OCI-LY7 (cell line): ENCODE measurements around the gene CD9. TPM values are rescaled to one million over a fixed set of nuclear protein-coding genes. Genes with fewer than 3 reads are reported as not detected.

Experiments used
- BruUV-seq: library from RNA; stranded (reverse); fragments of 400-500 nt; replicated peaks from 2 replicates; lab custom pipeline; 2021; lab: Mats Ljungman, UMichigan
- CTCF ChIA-PET: fragments of 300-600 bp; sonication (Branson Sonifier 250); formaldehyde crosslinking; loops from one replicate; lab custom pipeline; 2022; ENCODE audit warnings: antibody characterized with exemption; ENCODE audit not compliant: unreplicated experiment; lab: Charles Lee
- POLR2A ChIA-PET: fragments of 300-600 bp; sonication (Branson Sonifier 250); formaldehyde crosslinking; loops from one replicate; lab custom pipeline; 2022; ENCODE audit warnings: antibody characterized with exemption; lab: Charles Lee
- DNase-seq: peaks from one replicate; pipeline ENCODE4 v3.0.0-alpha.2; 2015; ENCODE audit warnings: low spot score
- H2AFZ ChIP-seq: fragments of 200-600 bp; sonication (generic), shearing (Covaris generic); 2 replicates; pipeline ENCODE4 v1.6.1; 2014; ENCODE audit warnings: mild to moderate bottlenecking, antibody characterized with exemption, low read length, moderate library complexity
- H3K27ac ChIP-seq: fragments of 200-600 bp; sonication (generic); 2 replicates; pipeline ENCODE4 v1.5.1; 2014; ENCODE audit warnings: mixed run types, low read depth, mild to moderate bottlenecking, moderate library complexity, low read length, inconsistent platforms; ENCODE audit not compliant: poor library complexity, severe bottlenecking
- H3K36me3 ChIP-seq: fragments of 200-600 bp; sonication (generic); 2 replicates; pipeline ENCODE4 v1.6.1; 2014; ENCODE audit warnings: mild to moderate bottlenecking, antibody characterized with exemption, low read length, moderate library complexity, mixed read lengths; ENCODE audit not compliant: insufficient read depth
- H3K4me1 ChIP-seq: fragments of 200-600 bp; sonication (generic); 2 replicates; pipeline ENCODE4 v1.5.1; 2014; ENCODE audit warnings: mild to moderate bottlenecking, low read length; ENCODE audit not compliant: insufficient read depth, poor library complexity, severe bottlenecking
- H3K4me2 ChIP-seq: fragments of 200-600 bp; sonication (generic); 2 replicates; pipeline ENCODE4 v1.6.1; 2014; ENCODE audit warnings: mild to moderate bottlenecking, low read length
- H3K4me3 ChIP-seq: fragments of 200-600 bp; sonication (generic); 2 replicates; pipeline ENCODE4 v1.5.1; 2014; ENCODE audit warnings: mild to moderate bottlenecking, low read depth, low read length; ENCODE audit not compliant: poor library complexity, severe bottlenecking
- H3K79me2 ChIP-seq: fragments of 200-600 bp; sonication (generic); 2 replicates; pipeline ENCODE4 v1.6.1; 2016; ENCODE audit warnings: low read depth, mild to moderate bottlenecking, low read length, moderate library complexity, mixed read lengths; ENCODE audit not compliant: insufficient read depth
- H3K9me2 ChIP-seq: fragments of 200-600 bp; sonication (generic); 2 replicates; pipeline ENCODE4 v1.6.1; 2016; ENCODE audit warnings: mild to moderate bottlenecking, low read length, mixed read lengths; ENCODE audit not compliant: insufficient read depth
- H3K9me3 ChIP-seq: fragments of 200-600 bp; sonication (generic); 2 replicates; pipeline ENCODE4 v1.6.1; 2014; ENCODE audit warnings: mild to moderate bottlenecking, mixed run types, low read length, mixed read lengths
- H4K20me1 ChIP-seq: fragments of 200-600 bp; sonication (generic); 2 replicates; pipeline ENCODE4 v1.6.1; 2014; ENCODE audit warnings: mild to moderate bottlenecking, antibody characterized with exemption, low read length, moderate library complexity, mixed read lengths; ENCODE audit not compliant: insufficient read depth
- CTCF ChIP-seq: fragments of 200-600 bp; sonication (generic); conservative IDR thresholded peaks from 2 replicates; pipeline ENCODE4 v1.5.1; 2014; ENCODE audit warnings: mild to moderate bottlenecking, antibody characterized with exemption, low read length, moderate library complexity, mixed read lengths
- EZH2phosphoT487 ChIP-seq: fragments of 200-600 bp; sonication (generic); IDR thresholded peaks from 2 replicates; pipeline ENCODE4 v1.6.1; 2018; ENCODE audit warnings: low read depth, borderline replicate concordance, mild to moderate bottlenecking, mixed run types, antibody characterized with exemption, low read length, moderate library complexity, mixed read lengths
- intact Hi-C: fragments of 100-400 bp; cut with micrococcal nuclease; formaldehyde crosslinking; loops from one replicate; pipeline ENCODE4 v1.10.0; 2022; ENCODE audit not compliant: unreplicated experiment
- total RNA-seq, 2 experiments: library from RNA; depleted of rRNA in 1 of 2; stranded (reverse); fragments of >200 nt in 1 of 2; shearing (Covaris generic) in 1 of 2; gene quantifications; 2 replicates each; pipeline ENCODE4 v1.2.3, GENCODE V29; 2014 to 2022

Gene CD9
- total RNA-seq, 2 experiments from 2014 or later = not detected

GRCh38 chr12:6211421-6211869 is 11.2 kb downstream of the CD9 start:
- H2AFZ ChIP-seq = no peak overlapping the region
- DNase-seq = no peak
- H3K4me1 ChIP-seq = peaks cover 23% of the 10 kb centered on the region
- H3K9me2 ChIP-seq = no peaks in the 10 kb centered on the region
- POLR2A ChIA-PET = interaction anchor here (0.5 to 2.1 kb wide), 6 partner anchors 9 to 734 kb away, joined by 3 to 9 read pairs (median 4); no protein-coding TSS in a partner anchor
- TF ChIP-seq CTCF = no peak
- TF ChIP-seq EZH2phosphoT487 = no peak
- H4K20me1 ChIP-seq = no peaks in the 10 kb centered on the region
- H3K27ac ChIP-seq = no peak overlapping the region
- H3K36me3 ChIP-seq = no peaks in the 10 kb centered on the region
- CTCF ChIA-PET = no interaction called here
- intact Hi-C loops = loop anchor here (2.0 kb wide), 1 partner anchor 145 kb away; no protein-coding TSS in a partner anchor
- no peak overlapping the region for H3K4me3 ChIP-seq
- no TSS peak for BruUV-seq
- H3K79me2 ChIP-seq = no peaks in the 10 kb centered on the region
- no peak overlapping the region for H3K4me2 ChIP-seq
- no peaks in the 10 kb centered on the region for H3K9me3 ChIP-seq

GRCh38 chr12:6212086-6212485 is 11.9 kb downstream of the CD9 start:
- no peak for TF ChIP-seq CTCF
- no peak for TF ChIP-seq EZH2phosphoT487
- Histone ChIP-seq H3K9me2 (no peaks in the 10 kb centered on the region), H3K36me3 (no peaks in the 10 kb centered on the region), H3K9me3 (no peaks in the 10 kb centered on the region), H3K79me2 (no peaks in the 10 kb centered on the region), H3K4me1 (peaks cover 23% of the 10 kb centered on the region), H3K4me2 (no peak overlapping the region), H4K20me1 (no peaks in the 10 kb centered on the region), H2AFZ (no peak overlapping the region), H3K4me3 (no peak overlapping the region), H3K27ac (no peak overlapping the region)
- intact Hi-C loops = no loop called here
- POLR2A ChIA-PET = interaction anchor here (0.7 to 2.0 kb wide), 3 partner anchors 10 to 19 kb away, joined by 3 to 5 read pairs (median 3); no protein-coding TSS in a partner anchor
- DNase-seq = no peak
- BruUV-seq = no TSS peak
- CTCF ChIA-PET = no interaction called here

GRCh38 chr12:6213969-6214368 is 13.8 kb downstream of the CD9 start:
- Histone ChIP-seq H3K4me3 (no peak overlapping the region), H2AFZ (no peak overlapping the region), H3K36me3 (no peaks in the 10 kb centered on the region), H3K9me3 (no peaks in the 10 kb centered on the region), H3K4me1 (peaks cover 33% of the 10 kb centered on the region), H4K20me1 (no peaks in the 10 kb centered on the region), H3K79me2 (no peaks in the 10 kb centered on the region), H3K4me2 (no peak overlapping the region), H3K9me2 (no peaks in the 10 kb centered on the region), H3K27ac (no peak overlapping the region)
- ChIA-PET CTCF (no interaction called here), POLR2A (interaction anchor here (0.7 kb wide), 1 partner anchor 162 kb away, joined by 3 read pairs; no protein-coding TSS in a partner anchor)
- BruUV-seq = no TSS peak
- no peak for DNase-seq
- intact Hi-C loops = no loop called here
- no peak for TF ChIP-seq EZH2phosphoT487
- TF ChIP-seq CTCF = no peak
